MM.1S (cell line): ENCODE results near the gene SARS2.

ENCODE experiments used
- DNase-seq: peaks from one replicate; pipeline ENCODE4 v3.0.0-alpha.2; 2015
- H2AFZ ChIP-seq: fragments of 300-600 bp; sonication (generic); 2 replicates; pipeline ENCODE4 v1.6.0; 2016; ENCODE audit warnings: antibody characterized with exemption, low read length
- H3F3A ChIP-seq: fragments of 300-600 bp; sonication (generic); 2 replicates; pipeline ENCODE4 v1.6.1; 2016; ENCODE audit warnings: mild to moderate bottlenecking, antibody characterized with exemption, low read length, moderate library complexity, mixed read lengths; ENCODE audit not compliant: insufficient read depth
- H3K27ac ChIP-seq: fragments of 300-600 bp; sonication (generic); 2 replicates; pipeline ENCODE4 v1.5.1; 2016; ENCODE audit warnings: mild to moderate bottlenecking, low read length
- H3K27me3 ChIP-seq: fragments of 300-600 bp; sonication (generic); replicated peaks from 2 replicates; pipeline ENCODE4 v1.6.0; 2016; ENCODE audit warnings: low read length; ENCODE audit not compliant: insufficient read depth
- H3K36me3 ChIP-seq: fragments of 300-600 bp; sonication (generic); replicated peaks from 2 replicates; pipeline ENCODE4 v1.6.1; 2016; ENCODE audit warnings: mild to moderate bottlenecking, low read length, mixed read lengths; ENCODE audit not compliant: insufficient read depth
- H3K4me1 ChIP-seq: fragments of 300-600 bp; sonication (generic); 2 replicates; pipeline ENCODE4 v1.6.1; 2016; ENCODE audit warnings: low read length, mixed read lengths
- H3K4me2 ChIP-seq: fragments of 300-600 bp; sonication (generic); 2 replicates; pipeline ENCODE4 v1.6.0; 2016; ENCODE audit warnings: low read depth, low read length
- H3K4me3 ChIP-seq: fragments of 300-600 bp; sonication (generic); 2 replicates; pipeline ENCODE4 v1.5.1; 2016; ENCODE audit warnings: low read length, mixed read lengths
- H3K79me2 ChIP-seq: fragments of 300-600 bp; sonication (generic); 2 replicates; pipeline ENCODE4 v1.6.1; 2016; ENCODE audit warnings: mixed run types, low read length, mixed read lengths
- H3K9ac ChIP-seq: fragments of 300-600 bp; sonication (generic); 2 replicates; pipeline ENCODE4 v1.6.1; 2016; ENCODE audit warnings: low read length, mixed read lengths
- H3K9me2 ChIP-seq: fragments of 300-600 bp; sonication (generic); replicated peaks from 2 replicates; pipeline ENCODE4 v1.6.1; 2016; ENCODE audit warnings: mild to moderate bottlenecking, low read length, mixed read lengths; ENCODE audit not compliant: insufficient read depth
- H3K9me3 ChIP-seq: fragments of 300-600 bp; sonication (generic); replicated peaks from 2 replicates; pipeline ENCODE4 v1.6.1; 2016; ENCODE audit warnings: mild to moderate bottlenecking, low read length, mixed read lengths; ENCODE audit not compliant: insufficient read depth
- H4K20me1 ChIP-seq: fragments of 300-600 bp; sonication (generic); 2 replicates; pipeline ENCODE4 v1.6.1; 2016; ENCODE audit warnings: mild to moderate bottlenecking, low read length, moderate library complexity, mixed read lengths; ENCODE audit not compliant: insufficient read depth
- EZH2 ChIP-seq: fragments of 300-600 bp; sonication (generic); optimal IDR thresholded peaks from 2 replicates; pipeline ENCODE3; 2017; ENCODE audit warnings: low read depth, mild to moderate bottlenecking, antibody characterized with exemption, low read length, mixed read lengths
- EZH2phosphoT487 ChIP-seq: fragments of 300-600 bp; sonication (generic); IDR thresholded peaks from 2 replicates; pipeline ENCODE4 v1.6.1; 2018; ENCODE audit warnings: antibody characterized with exemption, low read length
- TF ChIP-seq, protein P1 (sequence below): fragments of 300-600 bp; sonication (generic); IDR thresholded peaks from 2 replicates; pipeline ENCODE4 v1.5.1; 2016; ENCODE audit warnings: antibody characterized with exemption, low read length, mixed read lengths

SARS2 gene

DNA sequence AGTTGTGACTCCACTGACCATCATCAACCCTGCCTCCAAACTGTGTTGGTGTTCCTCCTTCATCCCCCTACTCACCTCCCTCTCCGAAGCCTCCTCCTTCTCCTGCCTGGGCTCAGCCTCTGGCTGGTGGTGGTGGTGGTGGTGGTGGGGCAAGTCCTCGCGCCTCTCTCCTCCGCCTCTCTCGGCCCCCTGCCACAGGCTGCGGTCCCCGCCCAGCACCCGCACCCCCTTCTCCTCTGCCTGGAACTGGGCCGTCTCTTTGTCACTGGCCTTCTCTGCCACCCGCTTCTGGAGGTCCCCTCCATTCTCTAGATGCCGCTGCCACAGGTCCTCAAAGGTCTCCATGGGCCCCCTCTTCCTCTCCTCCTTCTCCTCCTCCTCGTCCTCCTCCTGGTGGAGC is 20.1 kb downstream of the SARS2 start:
- Histone ChIP-seq H3K9me2 (no peaks in the 10 kb centered on the region), H3K27ac (no peak overlapping the region), H3K9me3 (no peaks in the 10 kb centered on the region), H3K79me2 (no peaks in the 10 kb centered on the region), H3K4me2 (no peak overlapping the region), H3K36me3 (no peaks in the 10 kb centered on the region), H2AFZ (no peak overlapping the region), H3K4me3 (no peak overlapping the region), H3K9ac (no peak overlapping the region), H3K4me1 (no peaks in the 10 kb centered on the region), H3F3A (no peaks in the 10 kb centered on the region), H4K20me1 (no peaks in the 10 kb centered on the region), H3K27me3 (no peaks in the 10 kb centered on the region)
- TF ChIP-seq, protein P1, sequence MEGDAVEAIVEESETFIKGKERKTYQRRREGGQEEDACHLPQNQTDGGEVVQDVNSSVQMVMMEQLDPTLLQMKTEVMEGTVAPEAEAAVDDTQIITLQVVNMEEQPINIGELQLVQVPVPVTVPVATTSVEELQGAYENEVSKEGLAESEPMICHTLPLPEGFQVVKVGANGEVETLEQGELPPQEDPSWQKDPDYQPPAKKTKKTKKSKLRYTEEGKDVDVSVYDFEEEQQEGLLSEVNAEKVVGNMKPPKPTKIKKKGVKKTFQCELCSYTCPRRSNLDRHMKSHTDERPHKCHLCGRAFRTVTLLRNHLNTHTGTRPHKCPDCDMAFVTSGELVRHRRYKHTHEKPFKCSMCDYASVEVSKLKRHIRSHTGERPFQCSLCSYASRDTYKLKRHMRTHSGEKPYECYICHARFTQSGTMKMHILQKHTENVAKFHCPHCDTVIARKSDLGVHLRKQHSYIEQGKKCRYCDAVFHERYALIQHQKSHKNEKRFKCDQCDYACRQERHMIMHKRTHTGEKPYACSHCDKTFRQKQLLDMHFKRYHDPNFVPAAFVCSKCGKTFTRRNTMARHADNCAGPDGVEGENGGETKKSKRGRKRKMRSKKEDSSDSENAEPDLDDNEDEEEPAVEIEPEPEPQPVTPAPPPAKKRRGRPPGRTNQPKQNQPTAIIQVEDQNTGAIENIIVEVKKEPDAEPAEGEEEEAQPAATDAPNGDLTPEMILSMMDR, result no peak
- no peak for TF ChIP-seq EZH2phosphoT487
- DNase-seq, result no peak

DNA sequence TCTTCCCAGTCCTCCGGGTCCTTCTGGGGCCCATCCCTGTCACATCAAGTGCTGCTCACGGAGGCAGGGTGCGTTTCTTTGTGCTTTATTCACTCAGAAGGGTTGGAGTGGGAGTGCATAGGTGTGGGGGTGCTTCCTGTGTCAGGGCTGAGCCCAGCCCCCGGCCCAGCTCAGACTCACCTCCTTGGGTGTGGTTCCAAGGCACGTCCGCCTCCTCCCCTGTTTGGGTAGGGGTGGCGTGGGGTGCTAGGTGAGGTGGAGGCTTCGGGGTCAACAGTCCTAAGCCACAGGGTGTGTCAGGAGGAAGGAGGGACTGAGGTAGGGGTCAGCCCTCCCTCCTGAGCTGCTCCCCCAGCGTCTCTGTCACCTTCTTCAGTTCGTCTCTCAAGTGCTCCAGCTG is 21.7 kb downstream of the SARS2 start:
- Histone ChIP-seq H3K36me3 (no peaks in the 10 kb centered on the region), H3K9me2 (no peaks in the 10 kb centered on the region), H3K27me3 (no peaks in the 10 kb centered on the region), H3K79me2 (peaks cover 6% of the 10 kb centered on the region), H3K9me3 (no peaks in the 10 kb centered on the region), H3F3A (no peaks in the 10 kb centered on the region), H3K27ac (no peak overlapping the region), H4K20me1 (no peaks in the 10 kb centered on the region), H2AFZ (no peak overlapping the region), H3K9ac (no peak overlapping the region), H3K4me3 (no peak overlapping the region), H3K4me1 (no peaks in the 10 kb centered on the region), H3K4me2 (no peak overlapping the region)
- no peak for TF ChIP-seq EZH2
- TF ChIP-seq, protein P1, result no peak
- TF ChIP-seq EZH2phosphoT487, result no peak
- no peak for DNase-seq

DNA sequence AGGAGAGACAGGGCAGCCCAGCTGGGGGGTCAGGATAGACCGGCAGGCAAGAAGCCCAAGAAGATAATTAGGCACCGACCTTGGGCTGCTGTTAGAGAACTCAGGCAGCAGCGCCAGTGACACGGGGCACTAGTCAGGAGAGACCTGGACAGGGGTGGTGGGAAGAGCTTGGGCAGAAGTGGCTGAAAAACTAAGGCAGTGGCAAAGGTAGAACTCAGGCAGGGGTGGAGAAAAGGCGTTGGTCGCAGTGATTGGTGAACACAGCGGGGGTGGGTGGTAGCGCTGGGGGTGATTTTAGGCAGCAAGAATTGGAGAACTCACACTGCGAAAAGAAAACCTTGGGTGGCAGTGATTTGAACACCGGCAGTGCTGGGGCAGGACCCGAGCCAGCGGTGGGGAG is 22.9 kb downstream of the SARS2 start:
- Histone ChIP-seq H3K27ac (no peak overlapping the region), H3K9me2 (no peaks in the 10 kb centered on the region), H3K36me3 (no peaks in the 10 kb centered on the region), H3K27me3 (no peaks in the 10 kb centered on the region), H3K4me2 (no peak overlapping the region), H3K9ac (no peak overlapping the region), H3K4me1 (no peaks in the 10 kb centered on the region), H3K4me3 (no peak overlapping the region), H4K20me1 (no peaks in the 10 kb centered on the region), H2AFZ (no peak overlapping the region), H3K9me3 (no peaks in the 10 kb centered on the region), H3F3A (no peaks in the 10 kb centered on the region), H3K79me2 (peaks cover 14% of the 10 kb centered on the region)
- TF ChIP-seq, protein P1, result no peak
- no peak for TF ChIP-seq EZH2
- TF ChIP-seq EZH2phosphoT487, result no peak
- DNase-seq, result no peak
